HuH-7.5 (cell line): ENCODE results near the gene ZDHHC7.

Source experiments
- DNase-seq: peaks from one replicate; pipeline ENCODE4 v3.0.0; 2011; ENCODE audit warnings: low spot score

Gene ZDHHC7

GRCh38 chr16:84993926-84994325 is 17.4 kb downstream of the ZDHHC7 start:
- no peak for DNase-seq

- no peak for DNase-seq
Observed at GRCh38 chr16:84992717-84993075, 18.6 kb downstream of the ZDHHC7 start.

- no peak for DNase-seq
Observed at GRCh38 chr16:84990782-84991181, 20.6 kb downstream of the ZDHHC7 start.

GRCh38 chr16:84989749-84990620 is 21.4 kb downstream of the ZDHHC7 start:
- no peak for DNase-seq

GRCh38 chr16:84988328-84989080 is 22.8 kb downstream of the ZDHHC7 start:
- no peak for DNase-seq

- DNase-seq, result no peak
Observed at GRCh38 chr16:84986879-84987278, 24.5 kb downstream of the ZDHHC7 start.

- no peak for DNase-seq
Observed at GRCh38 chr16:84986102-84986501, 25.2 kb downstream of the ZDHHC7 start.

- DNase-seq, result no peak
Observed at GRCh38 chr16:84985079-84986065, 26.0 kb downstream of the ZDHHC7 start.

- no peak for DNase-seq
Observed at GRCh38 chr16:84982434-84982833, 28.9 kb downstream of the ZDHHC7 start.

GRCh38 chr16:84979516-84979915 is 31.8 kb downstream of the ZDHHC7 start:
- DNase-seq, result no peak

GRCh38 chr16:84976644-84977400 is 34.5 kb downstream of the ZDHHC7 start:
- DNase-seq, result no peak

- DNase-seq, result no peak
Observed at GRCh38 chr16:84975522-84975921, 35.8 kb downstream of the ZDHHC7 start.

- no peak for DNase-seq
Observed at GRCh38 chr16:84975066-84975465, 36.3 kb downstream of the ZDHHC7 start.

- no peak for DNase-seq
Observed at GRCh38 chr16:84973776-84974523, 37.4 kb downstream of the ZDHHC7 start.

- no peak for DNase-seq
Observed at GRCh38 chr16:84973236-84973635, 38.1 kb downstream of the ZDHHC7 start.

- DNase-seq, result peak; percentile 91
Observed at GRCh38 chr16:84970447-84971127, 40.7 kb downstream of the ZDHHC7 start.

- no peak for DNase-seq
Observed at GRCh38 chr16:84967828-84968227, 43.5 kb downstream of the ZDHHC7 start.

GRCh38 chr16:84965428-84966415 is 45.6 kb downstream of the ZDHHC7 start:
- no peak for DNase-seq
